HEK293T (cell line): ENCODE data around the gene KCNK4.
A peak's percentile ranks its signal among the peaks of the same experiment; 100 is the strongest.

Experiments
- CTCF ChIA-PET: fragments of 350-600 bp; formaldehyde crosslinking; extraction: SDS; loops from one replicate; lab custom pipeline; 2021; ENCODE audit warnings: antibody characterized with exemption, inconsistent platforms; lab: Yijun Ruan, JAX
- POLR2A ChIA-PET: fragments of 350-600 bp; formaldehyde crosslinking; extraction: SDS; loops from one replicate; lab custom pipeline; 2020; ENCODE audit warnings: antibody characterized with exemption, inconsistent platforms; lab: Yijun Ruan, JAX
- DNase-seq: peaks from one replicate; pipeline ENCODE4 v3.0.0; 2012; ENCODE audit warnings: mixed read lengths; ENCODE audit errors: extremely low spot score
- ARNT ChIP-seq: fragments of 450-650 bp; IDR thresholded peaks from 2 replicates; pipeline ENCODE4 v1.6.1; 2017; ENCODE audit warnings: mild to moderate bottlenecking
- BHLHE40 ChIP-seq: fragments of 450-650 bp; IDR thresholded peaks from 2 replicates; pipeline ENCODE4 v1.6.1; 2016; ENCODE audit warnings: mild to moderate bottlenecking, moderate library complexity, borderline replicate concordance
- CTBP1 ChIP-seq: fragments of 450-650 bp; IDR thresholded peaks from 2 replicates; pipeline ENCODE4 v1.6.1; 2016; ENCODE audit warnings: borderline replicate concordance
- ELF4 ChIP-seq: fragments of 450-650 bp; IDR thresholded peaks from 2 replicates; pipeline ENCODE4 v1.6.1; 2017; ENCODE audit warnings: antibody characterized with exemption
- FOXA1 ChIP-seq: fragments of 450-650 bp; IDR thresholded peaks from 2 replicates; pipeline ENCODE4 v1.6.1; 2016; ENCODE audit warnings: mild to moderate bottlenecking
- FOXK2 ChIP-seq: fragments of 450-650 bp; IDR thresholded peaks from 2 replicates; pipeline ENCODE4 v1.6.1; 2016; ENCODE audit warnings: mild to moderate bottlenecking
- FOXM1 ChIP-seq: fragments of 450-650 bp; IDR thresholded peaks from 2 replicates; pipeline ENCODE4 v1.6.1; 2017; ENCODE audit warnings: mild to moderate bottlenecking, borderline replicate concordance
- HDGF ChIP-seq: fragments of 450-650 bp; IDR thresholded peaks from 2 replicates; pipeline ENCODE4 v1.6.1; 2017; ENCODE audit warnings: antibody characterized with exemption, borderline replicate concordance
- L3MBTL2 ChIP-seq: fragments of 450-650 bp; conservative IDR thresholded peaks from 2 replicates; pipeline ENCODE4 v1.6.1; 2016; ENCODE audit warnings: mild to moderate bottlenecking
- LEF1 ChIP-seq: fragments of 450-650 bp; IDR thresholded peaks from 2 replicates; pipeline ENCODE4 v1.6.1; 2017; ENCODE audit warnings: mild to moderate bottlenecking, borderline replicate concordance
- NFRKB ChIP-seq: fragments of 450-650 bp; IDR thresholded peaks from 2 replicates; pipeline ENCODE4 v1.6.1; 2016; ENCODE audit warnings: mild to moderate bottlenecking, moderate library complexity
- SP1 ChIP-seq: fragments of 450-650 bp; IDR thresholded peaks from 2 replicates; pipeline ENCODE4 v1.6.1; 2017
- SUZ12 ChIP-seq: fragments of 450-650 bp; IDR thresholded peaks from 2 replicates; pipeline ENCODE4 v1.6.1; 2016; ENCODE audit warnings: mild to moderate bottlenecking
- TARDBP ChIP-seq: fragments of 450-650 bp; IDR thresholded peaks from 2 replicates; pipeline ENCODE4 v1.6.1; 2016
- ZNF384 ChIP-seq: fragments of 450-650 bp; IDR thresholded peaks from 2 replicates; pipeline ENCODE4 v1.6.1; 2016

The KCNK4 gene

DNA sequence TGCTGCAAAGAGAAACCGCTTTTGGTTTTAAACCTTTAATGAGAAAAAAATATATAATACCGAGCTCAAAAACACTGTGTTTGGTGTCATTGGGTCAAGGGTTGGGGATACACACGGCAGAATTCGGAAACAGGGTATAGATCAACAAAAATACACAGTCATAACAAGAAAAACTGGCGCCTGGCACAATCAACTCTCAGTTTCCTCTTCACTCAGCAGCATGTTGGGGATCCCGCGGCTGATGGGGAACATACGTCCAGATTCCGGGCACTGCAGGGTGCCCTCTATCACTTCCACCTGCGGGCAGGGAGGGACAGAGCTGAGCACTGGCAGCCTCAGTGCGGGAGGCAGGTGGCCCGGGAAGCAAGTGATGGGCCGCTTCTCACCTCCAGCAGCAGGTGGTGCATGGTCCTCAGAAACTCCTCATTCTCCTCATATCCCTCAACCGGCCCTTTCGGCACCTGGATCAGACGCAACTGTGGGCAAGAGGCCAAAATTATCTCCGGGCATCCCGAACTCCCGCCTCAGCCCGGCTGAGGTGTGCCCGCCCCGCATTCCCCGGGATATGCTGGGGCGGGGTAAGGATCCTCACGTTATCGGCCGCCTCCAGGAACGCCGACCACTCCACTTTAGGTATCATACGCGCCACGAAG lies 25.7 kb downstream of the KCNK4 start:
- ChIA-PET POLR2A (interaction anchor here (0.8 to 3.8 kb wide), 18 partner anchors 11 to 314 kb away, joined by 3 to 70 read pairs (median 6); partner anchors contain the start of genes BAD, ESRRA, FERMT3 and FKBP2), CTCF (interaction anchor here (0.9 to 2.9 kb wide), 6 partner anchors 12 to 39 kb away, joined by 3 to 38 read pairs (median 10); partner anchors contain the start of genes CCDC88B and ESRRA)
- DNase-seq, result no peak
- TF ChIP-seq LEF1 (no peak), L3MBTL2 (peak; percentile 17; the same call in 1 of the 2 replicates)

DNA sequence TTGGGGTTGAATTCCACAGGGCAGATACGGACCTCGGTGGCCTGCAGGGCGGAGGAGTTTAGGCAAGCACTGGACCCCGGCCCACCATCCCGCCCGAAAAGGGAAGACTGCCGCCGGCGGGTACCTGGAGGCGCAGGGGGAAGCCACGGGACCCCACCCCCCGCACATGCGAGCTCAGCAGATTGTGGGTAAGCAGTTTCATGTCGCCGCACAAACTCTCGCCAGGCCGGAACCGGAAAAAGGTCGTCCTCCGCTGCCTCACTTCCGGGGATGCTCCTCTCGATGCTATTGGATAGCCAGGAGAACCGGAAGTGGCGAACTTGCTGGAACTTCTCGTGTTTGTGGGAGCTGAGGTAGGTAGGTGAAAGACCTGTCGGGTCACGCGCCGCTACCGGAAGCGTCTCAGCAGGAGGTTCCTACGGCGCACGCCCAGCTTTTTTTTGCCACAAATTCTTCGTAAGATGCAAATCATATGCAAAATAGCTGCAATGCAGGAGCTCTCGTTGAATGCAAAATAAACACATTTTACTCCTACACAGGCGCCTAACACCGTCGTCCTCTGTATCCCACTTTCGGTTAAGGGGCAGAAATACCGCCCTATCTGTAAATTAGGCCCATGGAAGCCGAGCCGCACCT lies 26.3 kb downstream of the KCNK4 start, which contains the start of gene TRMT112:
TSS of gene TRMT112 (minus strand) at position 235 of the 636 bp plus-strand sequence. CDS start at position 202, 33 bp downstream.
- ChIA-PET CTCF (interaction anchor here (0.7 to 2.9 kb wide), 11 partner anchors 13 to 49 kb away, joined by 3 to 38 read pairs (median 6); partner anchors contain the start of genes CCDC88B and ESRRA), POLR2A (interaction anchor here (0.6 to 3.8 kb wide), 40 partner anchors 10 to 479 kb away, joined by 3 to 70 read pairs (median 4); partner anchors contain the start of genes BAD, ESRRA, FERMT3 and FKBP2)
- TF ChIP-seq L3MBTL2 (0 out of 2 replicates have a peak, but pooled peaks have one; percentile 12), ELF4 (peak; percentile 85), FOXA1 (no peak), BHLHE40 (no peak)
- peak; percentile 86 for DNase-seq

- TF ChIP-seq ELF4 (0 out of 2 replicates have a peak, but pooled peaks have one; percentile 9), FOXM1 (no peak)
- peak; percentile 96 for DNase-seq
- POLR2A ChIA-PET, result interaction anchor here (0.6 to 3.8 kb wide), 40 partner anchors 9 to 479 kb away, joined by 3 to 70 read pairs (median 4); partner anchors contain the start of genes BAD, ESRRA, FERMT3 and FKBP2
- CTCF ChIA-PET, result interaction anchor here (0.7 to 2.9 kb wide), 11 partner anchors 13 to 49 kb away, joined by 3 to 38 read pairs (median 6); partner anchors contain the start of genes CCDC88B and ESRRA
Measured at GRCh38 chr11:64317961-64318765, 27.1 kb downstream of the KCNK4 start, which contains the start of gene PRDX5. PRDX5 (plus strand) TSS chr11:64318121; CDS start chr11:64318216, 95 bp downstream.

DNA sequence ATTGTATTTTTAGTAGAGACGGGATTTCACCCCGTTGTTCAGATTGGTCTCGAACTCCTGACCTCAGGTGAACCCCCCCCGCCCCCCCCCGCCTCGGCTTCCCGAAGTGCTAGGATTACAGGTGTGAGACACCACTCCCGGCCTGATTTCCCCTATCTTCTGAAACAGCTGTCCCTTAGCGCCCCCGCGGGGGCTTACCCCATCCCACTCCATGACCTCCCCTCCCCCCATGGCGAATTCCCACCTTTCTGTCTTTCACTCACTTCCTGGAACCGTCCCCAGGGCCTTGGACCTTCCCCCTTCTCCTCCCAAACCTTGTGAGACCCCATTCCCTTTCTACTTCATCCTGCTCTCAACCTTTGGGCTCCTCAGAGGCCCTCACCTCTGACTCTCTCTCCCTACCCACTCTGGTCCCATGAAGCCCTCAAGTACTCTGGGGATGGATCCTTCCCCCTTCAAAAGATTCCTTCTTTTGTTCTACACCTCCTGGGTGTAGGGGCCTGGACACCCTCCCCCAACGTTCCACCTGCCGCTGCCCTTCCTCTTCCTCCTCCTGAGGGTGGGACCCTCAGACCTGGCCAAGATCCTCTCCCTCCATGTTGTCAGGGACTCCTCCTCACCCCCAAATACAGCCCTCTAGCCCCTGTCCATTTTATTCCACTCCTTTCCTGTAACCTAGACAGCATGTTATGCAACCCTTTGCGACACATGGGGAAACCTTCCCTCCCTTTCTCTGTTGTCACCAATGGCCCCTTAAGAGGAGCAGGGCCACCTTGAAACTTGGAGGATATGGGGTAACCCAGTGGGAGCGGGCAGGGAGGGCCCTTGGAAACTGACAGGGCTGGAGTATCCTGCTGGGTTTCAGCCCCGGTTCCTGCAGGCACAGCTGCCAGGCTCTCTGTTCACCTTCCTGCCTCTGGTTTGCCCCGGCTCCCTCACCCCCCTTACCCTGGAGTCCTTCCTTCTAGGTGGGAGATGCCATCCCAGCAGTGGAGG lies 28.0 kb downstream of the KCNK4 start:
- POLR2A ChIA-PET, result interaction anchor here (1.9 to 3.8 kb wide), 6 partner anchors 12 to 75 kb away, joined by 8 to 70 read pairs (median 48); partner anchors contain the start of gene ESRRA

GRCh38 chr11:64320556-64320955 lies 29.5 kb downstream of the KCNK4 start:
- no peak for DNase-seq
- TF ChIP-seq LEF1, result no peak
- no peak for TF ChIP-seq SP1
- no peak for TF ChIP-seq ARNT
- no peak for TF ChIP-seq L3MBTL2
- no peak for TF ChIP-seq ELF4
- no peak for TF ChIP-seq NFRKB
- no peak for TF ChIP-seq FOXM1
- no peak for TF ChIP-seq TARDBP
- no peak for TF ChIP-seq ZNF384
- POLR2A ChIA-PET, result no interaction called here
- CTCF ChIA-PET, result no interaction called here

More for the DNA sequence above, 28.0 kb downstream of the KCNK4 start:
- CTCF ChIA-PET, result interaction anchor here (2.0 kb wide), 2 partner anchors 12 to 15 kb away, joined by 13 to 17 read pairs; partner anchors contain the start of gene ESRRA
- no peak for DNase-seq
- no peak for TF ChIP-seq HDGF
- no peak for TF ChIP-seq FOXM1
- no peak for TF ChIP-seq FOXK2
- TF ChIP-seq TARDBP, result no peak

DNA sequence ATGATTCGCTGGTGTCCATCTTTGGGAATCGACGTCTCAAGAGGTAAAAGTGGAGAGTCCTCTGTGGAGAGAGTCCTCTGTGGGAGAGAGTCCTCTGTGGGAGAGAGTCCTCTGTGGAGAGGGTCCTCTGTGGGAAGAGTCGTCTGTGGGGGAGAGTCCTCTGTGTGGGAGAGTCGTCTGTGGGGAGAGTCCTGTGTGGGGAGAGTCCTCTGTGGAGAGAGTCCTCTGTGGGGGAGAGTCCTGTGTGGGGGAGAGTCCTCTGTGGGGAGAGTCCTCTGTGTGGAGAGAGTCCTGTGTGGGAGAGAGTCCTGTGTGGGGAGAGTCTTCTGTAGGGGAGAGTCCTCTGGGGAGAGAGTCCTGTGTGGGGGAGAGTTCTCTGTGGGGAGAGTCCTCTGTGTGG lies 29.9 kb downstream of the KCNK4 start:
- POLR2A ChIA-PET, result no interaction called here
- no peak for DNase-seq
- TF ChIP-seq SUZ12 (no peak), CTBP1 (no peak), ZNF384 (no peak), ARNT (no peak), ELF4 (no peak), L3MBTL2 (no peak), FOXA1 (no peak), SP1 (no peak), FOXM1 (no peak)
- CTCF ChIA-PET, result no interaction called here

- ChIA-PET CTCF (no interaction called here), POLR2A (no interaction called here)
- no peak for TF ChIP-seq L3MBTL2
Measured at GRCh38 chr11:64321533-64321932, 30.4 kb downstream of the KCNK4 start.

More at GRCh38 chr11:64321533-64321932, 30.4 kb downstream of the KCNK4 start:
- DNase-seq, result no peak
